T1000 (cell line): ENCODE data around the gene ZFP64.
"Not testable (repeated sequence)": the region's sequence is repeated elsewhere in the genome, so short reads cannot be mapped to it uniquely, and the experiment has no call there.

Source experiments
- DNase-seq: peaks from one replicate; lab custom pipeline; 2025; ENCODE audit warnings: mixed read lengths; lab: John Stamatoyannopoulos, UW

Gene ZFP64

DNA sequence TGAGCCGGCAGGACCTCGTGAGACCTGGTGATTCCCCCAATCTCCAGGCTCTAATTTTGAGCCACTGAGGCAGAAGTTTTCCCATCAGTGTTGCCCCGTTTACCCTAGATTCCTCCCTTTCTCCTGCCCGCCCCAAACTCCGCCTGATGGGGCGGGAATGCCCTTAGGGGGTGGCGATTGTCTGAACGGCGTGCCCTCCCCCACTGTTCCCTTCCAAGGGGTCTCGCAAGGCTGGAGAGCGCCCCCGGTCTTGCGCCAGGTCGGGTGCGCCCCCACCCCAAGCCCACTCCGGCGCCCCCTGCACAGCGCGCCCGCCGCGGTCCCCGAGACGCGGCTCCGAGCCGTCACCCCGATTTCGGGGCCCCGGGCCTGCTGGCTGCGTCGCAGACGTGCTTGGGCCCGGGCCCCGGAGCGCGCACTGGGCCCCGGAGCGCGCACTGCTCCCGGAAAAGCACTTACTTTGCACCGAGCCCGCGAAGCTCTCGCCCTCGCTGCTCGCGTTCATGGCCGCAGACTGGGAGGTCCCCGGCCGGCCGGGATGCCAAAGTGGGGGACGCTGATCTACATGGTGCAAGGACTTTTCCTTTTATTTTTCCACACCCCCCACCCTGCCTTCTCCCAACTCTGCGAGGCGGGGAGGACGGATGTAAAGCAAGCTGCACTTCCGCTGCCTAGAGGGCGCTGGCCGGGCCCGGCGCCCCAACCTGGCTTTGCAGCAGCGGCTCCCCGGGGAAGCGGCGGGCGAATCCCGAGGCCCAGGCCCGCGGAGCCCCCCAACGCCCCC, at the start of gene ZFP64:
ZFP64 (minus strand) TSS at position 648 of the 784 bp plus-strand sequence; CDS start at position 505, 143 bp downstream.
- peak; percentile 90 for DNase-seq

DNA sequence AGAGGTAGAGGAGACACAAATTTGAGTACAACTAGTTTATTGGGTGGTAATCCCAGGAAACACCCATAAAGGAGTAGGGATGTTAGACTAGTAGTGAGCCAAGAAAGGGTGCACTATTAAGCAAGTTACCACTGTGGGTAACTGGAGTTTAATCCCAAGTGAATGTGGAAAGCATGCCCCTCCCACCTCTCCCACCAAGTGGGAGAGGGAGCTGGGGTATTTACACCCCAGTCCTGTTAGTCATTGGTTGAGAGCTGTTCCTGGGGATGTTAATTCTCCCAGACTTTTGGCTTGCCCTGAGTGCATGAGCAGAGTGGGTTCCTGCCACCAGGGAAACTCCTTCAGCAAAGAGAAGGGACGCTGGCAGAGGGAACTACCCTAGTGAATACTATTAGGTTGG, 49.2 kb upstream of the ZFP64 start:
- no peak for DNase-seq

DNA sequence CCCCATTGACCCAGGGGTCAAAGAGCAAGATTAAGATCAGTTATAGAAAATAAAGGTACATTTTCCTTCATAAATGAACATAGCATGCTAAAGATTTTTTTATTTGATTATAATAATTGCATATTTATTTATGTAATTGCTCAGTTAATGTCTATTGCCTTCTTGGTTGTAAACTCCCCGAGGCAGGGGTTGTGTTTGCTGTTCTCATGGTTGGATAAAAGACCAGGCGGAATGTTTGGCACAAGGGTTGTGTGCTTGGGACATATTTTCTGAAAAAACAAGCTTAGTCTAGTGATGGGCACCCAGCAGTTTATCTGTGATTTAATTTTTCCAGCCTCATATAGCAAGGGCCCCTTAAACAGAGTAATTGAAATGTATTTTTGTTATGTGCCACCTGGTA, 47.5 kb upstream of the ZFP64 start:
- DNase-seq = no peak

DNA sequence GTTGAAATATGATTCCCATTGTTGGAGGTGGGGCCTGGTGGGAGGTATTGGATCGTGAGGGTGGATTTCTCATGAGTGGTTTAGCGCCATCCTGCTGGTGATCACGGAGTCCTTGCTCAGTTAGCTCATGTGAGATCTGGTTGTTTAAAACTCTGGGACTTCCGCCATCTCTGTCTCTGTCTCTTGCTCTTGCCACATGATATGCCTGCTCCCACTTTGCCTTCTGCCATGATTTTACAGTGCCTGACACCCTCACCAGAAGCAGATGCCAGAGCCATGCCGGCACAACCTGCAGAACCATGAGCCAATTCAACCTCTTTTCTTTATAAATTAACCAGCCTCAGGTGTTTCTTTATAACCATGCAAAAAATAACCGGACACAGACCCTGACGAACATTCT, 44.7 kb upstream of the ZFP64 start:
- no peak for DNase-seq

DNA sequence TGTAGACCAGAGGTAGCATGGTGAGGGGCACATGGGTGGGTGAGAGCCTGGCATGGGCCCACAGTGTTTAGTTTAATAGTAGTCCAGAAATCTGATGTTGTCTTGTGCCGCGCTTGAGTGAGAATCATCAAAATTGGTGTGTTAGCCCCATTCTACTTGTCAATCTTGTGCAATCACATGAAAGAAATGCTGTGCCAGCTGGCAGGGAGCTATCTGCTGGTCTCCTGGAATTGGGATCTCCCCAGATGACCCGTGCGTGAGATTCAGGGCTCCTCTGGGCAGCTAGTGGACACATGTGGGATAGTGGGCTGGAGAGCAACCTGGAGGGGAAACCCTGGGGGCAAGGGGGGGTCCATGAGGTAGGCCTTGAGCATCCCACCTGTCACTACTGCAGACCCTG, 43.5 kb upstream of the ZFP64 start:
- no peak for DNase-seq

DNA sequence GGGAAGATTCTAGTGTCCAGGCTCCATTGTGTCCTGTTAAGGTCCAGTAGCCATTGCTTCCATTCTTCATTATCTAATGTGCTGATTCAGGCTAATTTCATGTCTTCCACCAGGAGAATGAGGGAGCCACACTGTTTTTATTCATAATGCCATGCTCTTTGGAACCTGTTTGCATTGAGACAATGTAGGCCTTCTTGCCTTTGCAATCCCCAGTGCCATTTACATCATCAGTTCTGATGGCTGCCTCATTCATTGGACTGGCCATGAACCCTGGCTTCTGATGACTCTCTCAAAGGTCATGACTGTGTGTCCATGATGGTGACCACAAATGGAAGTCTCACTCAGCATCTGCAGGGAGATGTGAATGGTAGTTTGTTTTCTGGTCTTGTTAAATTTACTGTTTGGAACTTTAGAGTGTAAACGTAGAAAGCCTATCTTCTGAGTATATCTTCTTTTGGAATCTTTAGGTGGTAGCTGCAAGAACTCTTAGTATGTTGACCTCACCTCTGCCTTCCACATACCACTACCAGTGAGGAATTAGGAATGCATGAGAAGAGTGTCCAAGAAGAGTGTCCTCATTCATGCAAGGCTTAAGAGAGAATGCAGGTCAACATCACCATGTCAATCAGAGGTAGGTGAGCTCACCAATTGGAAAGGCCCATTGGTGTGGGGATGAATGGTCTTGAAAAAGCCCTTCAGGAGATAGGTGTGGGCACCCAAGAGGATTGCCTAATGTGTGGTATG, 42.9 kb upstream of the ZFP64 start:
- DNase-seq = no peak

DNA sequence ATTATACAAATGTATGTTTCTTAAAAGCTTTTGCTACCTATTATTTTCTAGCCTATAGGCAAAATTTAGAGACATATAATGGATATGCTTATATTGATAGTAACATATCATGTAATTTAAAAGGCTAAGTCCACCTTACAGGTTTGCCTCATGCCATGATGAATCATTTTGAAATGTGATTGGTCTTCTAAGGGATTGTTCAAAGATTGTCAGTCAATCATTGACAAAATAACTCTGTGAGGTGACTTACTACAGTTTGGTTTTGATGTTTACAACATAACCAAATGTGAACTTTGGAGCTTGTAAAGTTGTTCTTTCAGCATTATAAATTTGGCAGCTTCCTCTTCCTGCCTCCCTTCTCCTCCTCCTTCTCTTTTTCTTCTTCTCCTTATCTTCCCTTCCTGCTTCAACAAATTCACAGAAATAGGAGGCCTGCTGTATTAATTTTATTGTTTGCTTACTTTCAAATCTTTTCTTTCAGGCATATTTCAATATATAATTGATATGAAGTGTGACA, 39.7 kb upstream of the ZFP64 start:
- DNase-seq = no peak

DNA sequence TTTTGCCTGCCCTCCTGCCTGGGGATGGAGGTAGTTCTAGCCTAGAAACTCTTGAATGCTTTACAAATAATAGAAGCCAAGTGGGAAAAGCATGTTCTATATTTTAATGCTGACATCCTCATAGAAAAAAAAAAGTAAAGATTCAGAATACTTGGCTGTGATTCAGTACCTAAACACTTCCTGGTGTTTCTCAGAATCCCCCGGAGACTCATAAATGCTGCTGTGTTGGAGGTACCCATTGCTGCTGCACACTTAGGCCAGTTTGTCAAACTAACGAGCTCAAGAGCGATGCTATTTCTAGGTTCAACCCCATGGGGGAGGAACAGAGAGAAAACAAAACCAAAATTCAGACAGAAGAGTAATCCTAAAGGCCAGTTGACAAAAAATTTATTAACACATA, 38.8 kb upstream of the ZFP64 start:
- DNase-seq = peak; percentile 5

DNA sequence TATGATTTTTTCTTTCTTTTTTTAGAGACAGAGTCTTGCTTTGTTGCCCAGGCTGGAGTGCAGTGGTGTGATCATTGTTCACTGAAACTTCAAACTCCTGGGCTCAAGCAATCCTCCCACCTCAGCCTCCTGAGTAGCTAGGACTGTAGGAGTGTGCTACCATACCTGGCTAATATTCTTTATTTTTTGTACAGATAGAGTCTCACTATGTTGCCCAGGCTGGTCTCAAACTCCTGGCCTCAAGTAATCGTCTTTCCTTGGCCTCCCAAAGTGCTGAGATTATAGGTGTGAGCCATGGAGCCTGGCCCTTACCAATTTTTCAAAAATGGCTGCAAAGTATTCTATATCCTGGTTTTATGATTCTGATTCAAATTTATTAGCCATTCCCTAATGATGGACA, 37.8 kb upstream of the ZFP64 start:
- DNase-seq = not testable (repeated sequence)

DNA sequence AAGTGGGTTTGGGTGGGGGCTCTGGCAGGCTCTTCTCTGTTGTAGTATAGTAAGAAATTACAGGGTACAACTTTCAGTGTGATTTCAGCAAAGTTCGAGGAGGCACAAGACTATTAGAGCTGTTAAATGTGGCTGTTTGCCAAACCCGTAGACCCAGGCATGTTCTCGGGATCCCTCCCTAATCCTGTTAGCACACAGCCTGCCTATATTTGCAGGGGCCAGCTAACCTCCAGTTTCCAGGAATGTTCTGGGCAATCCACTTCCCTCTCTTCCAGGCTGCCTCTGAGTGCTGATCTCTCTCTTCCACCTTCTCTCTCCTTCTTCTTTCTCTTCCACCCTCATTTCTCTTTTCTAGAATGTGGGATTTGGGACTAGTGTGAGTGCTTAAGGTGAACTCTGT, 34.8 kb upstream of the ZFP64 start:
- no peak for DNase-seq

DNA sequence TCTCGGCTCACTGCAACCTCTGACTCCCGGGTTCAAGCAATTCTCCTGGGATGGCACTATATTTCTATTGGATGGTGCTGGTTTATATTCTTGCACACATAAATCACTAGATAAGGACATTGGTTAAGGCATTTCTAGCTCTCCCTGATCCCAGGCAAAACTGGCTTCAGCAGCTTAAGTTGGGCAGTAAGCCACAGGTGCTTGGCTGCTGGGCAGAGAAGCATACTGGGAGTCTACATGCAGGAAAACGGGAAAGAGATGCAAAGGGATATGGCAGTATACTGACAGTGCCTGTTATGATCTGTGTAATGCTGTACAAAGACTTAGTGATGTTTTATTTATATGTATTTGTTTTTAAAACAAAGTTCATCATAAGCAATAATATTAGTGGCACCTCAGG, 33.3 kb upstream of the ZFP64 start:
- DNase-seq = no peak

DNA sequence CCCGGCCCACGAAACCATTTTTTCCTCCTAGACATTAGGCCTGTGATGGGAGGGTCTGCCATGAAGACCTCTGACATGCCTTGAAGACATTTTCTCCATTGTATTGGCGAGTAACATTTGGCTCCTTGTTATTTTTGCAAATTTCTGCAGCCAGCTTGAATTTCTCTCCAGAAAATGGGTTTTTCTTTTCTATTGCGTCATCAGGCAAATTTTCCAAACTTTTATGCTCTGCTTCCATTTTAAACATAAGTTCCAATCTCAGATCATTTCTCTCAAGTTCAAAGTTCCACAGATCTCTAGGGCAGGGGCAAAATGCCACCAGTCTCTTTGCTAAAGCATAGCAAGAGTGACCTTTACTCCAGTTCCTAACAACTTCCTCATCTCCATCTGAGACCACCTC, 29.8 kb upstream of the ZFP64 start:
- not testable (repeated sequence) for DNase-seq

DNA sequence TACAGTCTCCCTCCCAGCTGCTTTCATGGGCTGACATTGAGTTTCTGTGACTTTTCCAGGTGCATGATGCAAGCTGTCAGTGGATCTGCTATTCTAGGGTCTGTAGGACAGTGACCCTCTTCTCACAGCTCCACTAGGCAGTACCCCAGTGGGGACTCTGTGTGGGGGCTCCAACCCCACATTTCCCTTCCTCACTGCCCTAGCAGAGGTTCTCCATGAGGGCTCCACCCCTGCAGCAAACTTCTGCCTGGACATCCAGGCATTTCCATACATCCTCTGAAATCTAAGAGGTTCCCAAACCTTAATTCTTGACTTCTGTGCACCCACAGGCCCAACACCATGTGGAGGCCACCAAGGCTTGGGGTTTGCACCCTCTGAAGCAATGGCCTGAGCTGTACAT, 29.3 kb upstream of the ZFP64 start:
- not testable (repeated sequence) for DNase-seq

DNA sequence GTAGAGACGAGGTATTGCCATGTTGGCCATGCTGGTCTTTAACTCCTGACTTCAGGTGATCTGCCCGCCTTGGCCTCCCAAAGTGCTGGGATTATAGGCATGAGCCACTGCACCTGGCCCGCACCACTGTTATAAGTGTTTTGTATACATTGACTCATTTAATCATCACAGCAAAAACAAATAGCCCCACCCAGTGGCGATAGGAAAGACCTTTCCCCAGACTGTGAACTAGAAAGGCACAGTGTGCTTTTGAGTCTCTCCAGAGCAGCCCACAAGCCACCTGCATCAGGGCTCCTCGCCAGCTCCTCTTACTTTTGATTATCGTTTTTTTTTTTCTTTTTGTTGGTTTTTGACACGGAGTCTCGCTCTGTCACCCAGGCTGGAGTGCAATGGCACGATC, 27.9 kb upstream of the ZFP64 start:
- no peak for DNase-seq

DNA sequence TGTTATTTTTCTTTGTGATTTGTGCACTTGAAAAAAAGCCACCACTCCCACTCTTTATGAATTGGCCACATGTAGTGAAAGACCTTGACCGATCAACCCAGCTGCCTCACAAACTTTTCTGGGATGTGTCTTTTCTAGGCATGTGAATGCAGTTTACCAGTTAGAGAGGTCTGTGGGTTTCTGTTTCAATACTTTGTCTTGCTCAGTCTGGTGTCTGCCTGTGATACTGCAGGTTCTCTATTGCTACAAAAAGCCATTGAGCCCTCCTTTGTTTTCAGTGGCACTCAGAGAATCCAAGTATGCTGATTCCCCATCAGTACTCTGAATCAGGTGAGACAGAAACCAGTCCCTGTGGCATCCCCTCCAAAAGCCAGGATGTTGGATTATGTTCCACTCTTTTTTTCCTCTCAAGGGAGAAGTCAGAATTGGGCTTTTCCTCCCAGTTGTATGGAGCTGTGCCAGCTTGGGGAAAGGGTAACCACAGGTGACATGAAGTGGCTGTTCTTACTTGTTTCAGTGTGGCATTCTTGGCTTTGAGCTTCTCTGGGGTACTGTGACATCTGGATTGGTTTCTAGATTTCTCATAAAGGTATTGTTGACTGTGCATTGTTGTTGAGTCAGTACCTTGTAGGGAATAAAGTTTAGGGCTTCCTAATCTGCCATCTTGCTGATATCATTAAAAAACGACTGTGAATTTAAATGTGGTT, 26.3 kb upstream of the ZFP64 start:
- no peak for DNase-seq

DNA sequence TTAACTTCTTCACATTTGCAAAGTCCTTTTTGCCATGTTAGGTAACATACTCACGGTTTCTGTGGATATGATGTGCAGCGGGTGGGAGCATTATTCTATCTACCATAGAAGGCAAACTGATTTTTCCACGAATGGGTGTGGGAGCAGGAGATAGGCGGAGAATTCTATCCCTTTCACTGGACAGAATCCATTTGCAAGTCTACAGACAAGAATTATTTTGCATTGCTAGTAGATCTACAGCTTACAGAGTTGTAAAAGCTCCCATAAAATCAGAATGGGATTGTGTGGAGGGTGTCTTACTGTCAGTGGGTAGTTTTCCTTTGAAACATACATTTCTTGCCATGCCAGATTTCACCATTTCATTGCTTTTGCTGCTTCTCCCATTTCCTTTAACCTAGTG, 22.4 kb upstream of the ZFP64 start:
- DNase-seq = no peak

DNA sequence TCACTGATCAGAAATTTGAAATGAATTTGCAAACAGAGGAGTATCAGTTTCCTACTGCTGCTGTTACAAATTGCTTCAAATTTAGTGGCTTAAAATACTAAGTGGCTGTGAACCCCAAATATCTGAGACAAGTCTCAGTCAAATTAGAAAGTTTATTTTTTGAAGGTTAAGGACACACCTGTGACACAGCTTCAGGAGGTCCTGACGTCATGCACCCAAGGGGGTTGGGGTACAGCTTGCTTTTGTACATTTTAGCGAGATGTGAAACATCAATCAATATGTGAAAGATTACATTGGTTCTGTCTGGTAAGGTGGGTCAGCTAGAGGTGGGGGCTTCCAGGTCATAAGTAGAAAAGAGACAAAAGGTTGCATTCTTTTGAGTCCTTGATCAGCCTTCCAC, 21.4 kb upstream of the ZFP64 start:
- DNase-seq = no peak

DNA sequence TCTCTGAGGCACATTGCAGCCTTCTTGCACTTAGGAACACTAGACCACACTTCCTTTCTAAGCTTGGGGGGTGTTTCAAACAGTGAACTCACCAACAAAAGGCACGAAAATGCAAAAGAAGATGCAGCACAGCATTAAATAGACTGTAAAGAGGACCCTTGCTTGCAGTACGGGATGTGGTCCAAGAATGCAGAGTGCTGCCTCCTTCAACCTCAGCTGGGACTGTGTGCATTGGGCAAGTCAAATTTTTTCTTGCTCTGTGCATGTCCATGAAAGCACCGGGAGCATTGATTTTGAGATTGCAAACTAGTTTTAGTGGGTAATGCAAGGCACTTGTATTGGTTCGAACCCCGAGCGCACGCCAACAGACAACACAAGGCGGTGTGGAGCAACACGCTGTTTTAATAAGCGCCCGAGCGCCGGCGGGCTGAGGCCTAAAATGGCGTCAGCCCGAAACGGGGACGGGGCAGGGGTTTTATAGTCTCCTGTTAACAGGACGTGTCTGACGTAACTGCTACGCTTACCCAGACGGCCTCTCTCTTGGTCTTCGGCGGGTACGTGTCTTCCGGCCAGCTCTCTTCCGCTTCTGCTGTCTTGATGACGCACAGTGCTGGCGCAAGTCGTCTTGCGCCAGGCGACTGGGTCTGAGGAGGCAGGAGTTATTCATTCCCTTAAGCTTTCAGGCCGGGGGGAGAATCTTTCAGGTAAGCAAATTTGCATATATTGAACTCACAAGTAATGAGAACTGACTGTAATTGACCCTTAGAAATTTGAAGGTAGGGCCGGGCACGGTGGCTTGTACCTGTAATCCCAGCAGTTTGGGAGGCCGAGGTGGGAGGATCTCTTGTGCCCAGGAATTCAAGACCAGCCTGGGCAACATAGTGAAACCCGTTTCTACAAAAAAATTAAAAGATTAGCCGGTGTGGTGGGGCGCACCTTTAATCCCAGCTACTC, 18.7 kb upstream of the ZFP64 start:
- no peak for DNase-seq

DNA sequence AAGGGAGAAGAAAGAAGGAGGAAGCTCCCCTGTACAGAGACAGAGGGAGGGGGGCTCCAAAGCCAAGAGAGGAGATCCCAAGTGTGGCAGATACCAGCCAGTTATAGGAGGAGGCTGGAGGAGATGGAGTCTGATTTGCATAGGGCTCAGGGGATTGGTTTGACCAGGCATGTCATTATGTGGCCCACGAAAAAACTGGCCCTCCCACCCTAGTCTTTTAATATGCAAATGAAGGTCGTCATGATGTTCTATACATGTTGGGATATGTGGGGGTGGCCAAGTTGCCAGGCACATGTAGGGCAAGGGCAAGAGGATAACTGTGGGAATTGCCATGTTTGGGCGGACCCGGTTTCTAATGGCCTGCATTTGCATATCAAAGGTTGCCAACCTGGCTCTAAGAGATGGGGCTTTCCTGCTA, 17.6 kb upstream of the ZFP64 start:
- DNase-seq = no peak

DNA sequence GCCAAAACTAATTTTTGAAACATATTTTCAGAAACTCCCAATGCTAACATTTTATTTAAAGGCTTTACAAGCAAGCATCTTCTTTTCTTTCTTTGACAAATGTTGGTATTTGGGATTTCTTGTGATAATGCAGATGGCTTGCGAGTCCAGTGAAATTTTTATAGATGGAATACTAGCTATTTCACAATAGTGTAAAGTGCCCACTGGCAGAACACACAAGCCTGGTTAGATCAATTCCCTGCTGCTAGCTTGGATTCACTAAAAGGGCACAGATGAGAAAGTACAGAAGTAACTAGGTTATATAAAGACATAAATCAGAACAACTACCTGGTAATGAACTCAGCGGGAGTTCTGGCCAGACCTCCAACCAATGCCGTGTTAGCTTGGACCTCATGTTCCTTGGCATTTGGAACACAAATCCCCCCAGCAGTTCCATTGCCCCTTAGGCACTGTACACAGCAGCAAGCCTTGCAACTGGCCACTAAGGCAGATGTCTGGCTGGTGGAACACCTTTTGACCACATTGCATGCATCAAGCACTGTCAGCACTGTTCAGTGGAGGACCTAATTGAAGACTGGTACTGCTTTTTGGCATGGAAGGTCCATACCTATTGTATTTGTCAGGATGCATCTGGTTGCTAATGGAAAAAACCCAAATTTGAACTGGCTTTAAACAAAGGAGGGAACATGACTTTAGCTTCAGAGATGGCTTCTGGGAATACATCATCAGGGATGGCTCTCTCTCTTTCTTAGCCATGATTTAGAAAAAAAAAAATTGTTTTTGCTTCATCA, 15.6 kb upstream of the ZFP64 start:
- DNase-seq = no peak

DNA sequence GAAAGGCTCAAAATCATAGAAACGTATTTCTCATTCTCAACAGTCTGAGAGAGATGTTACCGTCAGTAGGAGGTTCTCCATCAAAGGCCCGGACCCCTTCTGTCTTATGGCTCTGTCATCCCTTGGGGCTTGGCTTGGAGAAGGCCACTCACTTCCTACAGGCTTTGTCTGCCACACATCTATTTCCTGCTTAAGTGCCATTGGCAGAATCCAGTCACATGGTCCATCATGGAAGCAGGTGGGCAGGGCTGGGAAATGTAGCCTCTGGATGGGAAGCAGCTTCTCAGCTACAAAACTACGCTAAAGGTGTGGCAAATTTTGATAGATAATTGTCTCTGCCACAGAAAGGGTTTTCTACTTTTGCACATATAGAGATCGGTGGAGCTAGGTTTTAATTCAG, 12.6 kb upstream of the ZFP64 start:
- DNase-seq = no peak
